Measurements from ENCODE around the gene ZDHHC22. TPM values are rescaled to one million over a fixed set of nuclear protein-coding genes. Genes with fewer than 3 reads are reported as not detected.

Gene ZDHHC22
- polyA plus RNA-seq, 3 donors = not detected

GRCh38 chr14:77123381-77124325 is 17.9 kb downstream of the ZDHHC22 start:
- peak overlapping the region; percentile 83 for H3K4me2 ChIP-seq (replicated peaks; ENCODE audit: extremely low read depth, low read length, poor library complexity, severe bottlenecking)
- H3K27ac ChIP-seq (ENCODE audit: low read depth in 1 of 2, low read length in 2 of 2) = no peak overlapping the region
- peaks cover 0 to 5% of the 10 kb centered on the region in 2 donors for H3K36me3 Mint-ChIP-seq
- H3K4me3 Mint-ChIP-seq = peak overlapping the region in 1 of 2 donors; percentile 91
- peak overlapping the region in 1 of 3 experiments; percentile 76 for H3K4me3 ChIP-seq (replicated peaks in 1 of 3; ENCODE audit: low read depth in 2 of 3, low read length in 3 of 3)
- peaks cover 34 to 48% (median 47%) of the 10 kb centered on the region in 3 donors for H3K27me3 Mint-ChIP-seq (ENCODE audit: low read depth in 3 of 3)
- TF ChIP-seq CTCF (IDR thresholded peaks at IDR 0.05) = no peak
- H3K9me3 ChIP-seq (replicated peaks in 1 of 2; ENCODE audit: control insufficient read depth in 1 of 2, insufficient read depth in 1 of 2, low read length in 2 of 2) = peaks cover 0 to 8% of the 10 kb centered on the region in 2 donors
- no peak for DNase-seq
- H4K20me1 ChIP-seq (ENCODE audit: insufficient read depth, low read length) = no peaks in the 10 kb centered on the region
- H3K9ac ChIP-seq (ENCODE audit: insufficient read depth, low read length, poor library complexity, severe bottlenecking) = no peak overlapping the region
- no peak overlapping the region for H2AFZ ChIP-seq (ENCODE audit: insufficient read depth, low read depth, low read length, poor library complexity, severe bottlenecking)
- peaks cover 38% of the 10 kb centered on the region for H3K4me1 Mint-ChIP-seq
- peaks cover 0 to 5% (median 1%) of the 10 kb centered on the region in 7 donors for H3K9me3 Mint-ChIP-seq
- 80% methylated on average over 8 of the region's 9 CpGs for WGBS (ENCODE audit: insufficient coverage)
- H3K27me3 ChIP-seq (ENCODE audit: control insufficient read depth in 2 of 2, insufficient read depth in 2 of 2, low read length in 2 of 2) = peaks cover 18 to 49% of the 10 kb centered on the region in 2 donors
- no peaks in the 10 kb centered on the region for H3K36me3 ChIP-seq (replicated peaks in 1 of 2; ENCODE audit: control insufficient read depth in 1 of 2, insufficient read depth in 2 of 2, low read length in 2 of 2)
- peaks cover 40 to 45% of the 10 kb centered on the region in 2 donors for H3K4me1 ChIP-seq (ENCODE audit: control insufficient read depth in 1 of 2, insufficient read depth in 2 of 2, low read length in 2 of 2)
- intact Hi-C loops (cut with micrococcal nuclease) = no loop called here
- H3K27ac Mint-ChIP-seq = peak overlapping the region in 1 of 7 donors; percentile 4
- H3K79me2 ChIP-seq (ENCODE audit: insufficient read depth, low read length) = no peaks in the 10 kb centered on the region

GRCh38 chr14:77122526-77123125 is 19.0 kb downstream of the ZDHHC22 start:
- Histone ChIP-seq H2AFZ (ENCODE audit: insufficient read depth, low read depth, low read length, poor library complexity, severe bottlenecking) (no peak overlapping the region), H3K4me1 (ENCODE audit: control insufficient read depth in 1 of 2, insufficient read depth in 2 of 2, low read length in 2 of 2) (peaks cover 40 to 45% of the 10 kb centered on the region in 2 donors)
- 88% methylated on average over 6 of the region's 6 CpGs for WGBS (ENCODE audit: insufficient coverage)

More at GRCh38 chr14:77122526-77123125, 19.0 kb downstream of the ZDHHC22 start:
- Mint-ChIP-seq H3K27me3 (ENCODE audit: low read depth in 3 of 3) (peaks cover 30 to 43% (median 42%) of the 10 kb centered on the region in 3 donors), H3K9me3 (peaks cover 0 to 5% (median 0%) of the 10 kb centered on the region in 7 donors), H3K27ac (no peak overlapping the region), H3K36me3 (peaks cover 0 to 5% of the 10 kb centered on the region in 2 donors), H3K4me3 (no peak overlapping the region), H3K4me1 (peaks cover 38% of the 10 kb centered on the region)
- no peak for DNase-seq
- no peak overlapping the region for H3K4me3 ChIP-seq (replicated peaks in 1 of 3; ENCODE audit: low read depth in 2 of 3, low read length in 3 of 3)
- no peaks in the 10 kb centered on the region for H3K36me3 ChIP-seq (replicated peaks in 1 of 2; ENCODE audit: control insufficient read depth in 1 of 2, insufficient read depth in 2 of 2, low read length in 2 of 2)
- no peak overlapping the region for H3K27ac ChIP-seq (ENCODE audit: low read depth in 1 of 2, low read length in 2 of 2)
- peaks cover 0 to 8% of the 10 kb centered on the region in 2 donors for H3K9me3 ChIP-seq (replicated peaks in 1 of 2; ENCODE audit: control insufficient read depth in 1 of 2, insufficient read depth in 1 of 2, low read length in 2 of 2)
- H3K79me2 ChIP-seq (ENCODE audit: insufficient read depth, low read length) = no peaks in the 10 kb centered on the region
- no peak overlapping the region for H3K9ac ChIP-seq (ENCODE audit: insufficient read depth, low read length, poor library complexity, severe bottlenecking)
- no peaks in the 10 kb centered on the region for H4K20me1 ChIP-seq (ENCODE audit: insufficient read depth, low read length)
- H3K4me2 ChIP-seq (replicated peaks; ENCODE audit: extremely low read depth, low read length, poor library complexity, severe bottlenecking) = no peak overlapping the region
- intact Hi-C loops (cut with micrococcal nuclease) = no loop called here
- no peak for TF ChIP-seq CTCF (IDR thresholded peaks at IDR 0.05)
- H3K27me3 ChIP-seq (ENCODE audit: control insufficient read depth in 2 of 2, insufficient read depth in 2 of 2, low read length in 2 of 2) = peaks cover 18 to 39% of the 10 kb centered on the region in 2 donors

Data from CD14-positive monocyte (primary cell).